ENCODE data around the gene COL4A3.
"Not testable (repeated sequence)": the region's sequence is repeated elsewhere in the genome, so short reads cannot be mapped to it uniquely, and the experiment has no call there.

COL4A3 gene

DNA sequence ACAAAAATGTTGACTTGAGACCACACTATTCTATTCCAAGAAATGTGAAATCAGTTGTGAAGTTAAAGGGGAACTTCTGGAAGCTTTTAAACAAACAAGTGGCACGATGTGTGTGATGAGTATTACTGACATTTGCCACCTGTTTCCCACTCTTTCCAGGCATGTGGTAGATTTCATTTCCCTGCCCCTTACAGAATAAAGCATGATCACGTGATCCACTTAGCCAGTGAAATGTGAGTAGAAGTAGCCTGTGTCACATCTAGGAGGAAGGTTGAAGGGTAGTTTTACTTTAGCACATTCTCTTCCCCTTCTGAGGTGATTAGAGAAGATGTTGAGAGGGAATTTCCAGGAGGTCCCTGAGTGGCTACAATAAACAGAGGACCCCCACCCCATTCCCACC, 4.3 kb upstream of the COL4A3 start:
- DNase-seq, result no peak

GRCh38 chr2:227161947-227162346, 2.5 kb upstream of the COL4A3 start:
- no peak for DNase-seq

DNA sequence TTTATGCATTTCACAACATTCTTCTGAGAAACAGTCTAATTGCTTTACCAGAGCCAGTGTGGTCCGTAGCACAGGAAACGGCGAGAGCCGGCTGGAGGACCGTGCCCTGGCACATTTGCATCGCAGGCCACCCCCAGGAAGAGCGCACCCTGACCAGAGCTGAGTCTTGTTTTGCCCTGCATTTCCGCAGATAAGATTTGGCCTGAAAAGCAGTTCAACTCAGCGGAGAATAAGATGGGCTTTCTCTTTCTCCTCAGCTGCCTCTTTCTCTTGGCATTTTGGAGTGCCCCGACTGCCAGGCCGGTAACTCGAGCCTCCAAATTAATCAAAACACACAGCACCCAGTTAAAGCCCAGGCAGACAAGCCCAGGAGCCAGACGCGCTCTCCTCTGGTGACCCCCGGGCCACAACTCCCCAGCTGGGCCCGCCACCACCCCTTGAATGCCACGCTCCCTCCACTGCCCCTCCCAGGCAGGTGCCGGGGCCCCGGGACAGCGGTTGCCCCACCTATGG, 883 bp upstream of the COL4A3 start:
- DNase-seq, result no peak

GRCh38 chr2:227164763-227165291, 403 bp downstream of the COL4A3 start:
- no peak for DNase-seq

- DNase-seq, result not testable (repeated sequence)
These were observed 7.4 kb downstream of the COL4A3 start for GRCh38 chr2:227171779-227172178.

DNA sequence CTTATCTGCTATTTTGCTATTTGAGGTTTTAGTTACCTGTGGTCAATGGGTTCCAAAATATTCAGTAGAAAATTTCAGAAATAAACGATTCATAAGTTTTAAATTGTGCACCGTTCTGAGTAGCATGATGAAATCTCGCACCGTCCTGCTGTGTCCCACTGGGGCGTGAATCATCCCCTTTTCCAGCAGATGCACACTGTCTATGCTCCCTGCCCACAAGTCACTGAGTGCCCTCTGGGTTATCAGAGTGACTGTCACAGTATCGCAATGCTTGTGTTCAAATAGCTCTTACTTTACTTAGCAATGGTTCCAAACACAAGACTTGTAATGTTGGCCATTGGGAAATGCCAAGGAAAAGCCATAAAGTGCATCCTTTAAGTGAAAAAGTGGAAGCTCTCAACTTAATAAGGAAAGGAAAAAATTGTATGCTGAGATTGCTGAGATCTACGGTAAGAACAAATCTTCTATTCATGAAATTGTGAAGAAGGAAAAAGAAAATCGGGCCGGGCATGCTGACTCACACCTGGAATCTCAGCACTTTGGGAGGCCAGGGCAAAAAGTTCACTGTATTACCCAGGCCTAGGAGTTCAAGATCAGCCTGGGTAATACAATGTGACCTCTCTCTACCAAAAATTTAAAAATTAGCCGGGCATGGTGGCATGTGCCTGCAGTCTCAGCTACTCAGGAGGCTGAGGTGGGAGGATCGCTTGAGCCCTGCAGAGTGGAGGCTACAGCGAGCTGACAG, 13.3 kb downstream of the COL4A3 start:
- DNase-seq, result no peak

DNA sequence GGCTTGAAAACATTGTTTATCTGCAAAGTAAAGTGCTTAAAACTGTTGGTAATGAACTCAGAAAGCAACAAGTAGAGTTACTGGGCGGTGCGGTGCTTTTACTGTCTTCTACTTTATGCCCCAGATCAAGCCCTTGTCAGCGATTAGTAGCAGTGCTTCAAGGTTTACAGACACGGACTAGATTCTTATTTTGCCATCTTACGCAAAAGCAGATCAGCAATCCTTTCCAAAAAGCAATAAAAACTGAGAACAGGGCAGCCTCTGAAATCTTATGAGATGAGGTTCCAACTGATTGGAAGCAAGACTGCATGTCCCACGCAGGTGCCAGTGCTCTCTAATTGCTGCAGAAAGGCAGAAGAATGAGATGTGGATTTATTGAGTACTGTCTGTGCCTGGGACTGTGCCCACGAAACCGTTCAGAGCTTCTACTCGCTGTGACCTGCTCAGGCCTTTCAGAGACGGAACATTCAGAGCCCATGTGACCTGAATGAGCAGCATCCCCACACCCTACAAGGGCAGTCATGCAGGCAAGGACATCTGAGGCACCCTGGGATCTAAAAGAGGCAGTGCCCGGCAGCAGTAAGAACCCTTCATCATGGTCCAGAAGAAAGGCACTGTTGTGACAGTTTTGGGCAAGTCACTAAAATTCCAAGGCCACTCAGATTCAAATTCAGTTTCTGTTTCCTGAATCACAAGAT, 15.7 kb downstream of the COL4A3 start:
- DNase-seq, result no peak

- DNase-seq, result no peak
These were observed 16.3 kb downstream of the COL4A3 start for GRCh38 chr2:227180770-227181169.

- no peak for DNase-seq
These were observed 18.3 kb downstream of the COL4A3 start for GRCh38 chr2:227182765-227183164.

GRCh38 chr2:227183657-227184367, 19.4 kb downstream of the COL4A3 start:
- DNase-seq, result no peak

- DNase-seq, result no peak
These were observed 21.3 kb downstream of the COL4A3 start for GRCh38 chr2:227185615-227186232.

DNA sequence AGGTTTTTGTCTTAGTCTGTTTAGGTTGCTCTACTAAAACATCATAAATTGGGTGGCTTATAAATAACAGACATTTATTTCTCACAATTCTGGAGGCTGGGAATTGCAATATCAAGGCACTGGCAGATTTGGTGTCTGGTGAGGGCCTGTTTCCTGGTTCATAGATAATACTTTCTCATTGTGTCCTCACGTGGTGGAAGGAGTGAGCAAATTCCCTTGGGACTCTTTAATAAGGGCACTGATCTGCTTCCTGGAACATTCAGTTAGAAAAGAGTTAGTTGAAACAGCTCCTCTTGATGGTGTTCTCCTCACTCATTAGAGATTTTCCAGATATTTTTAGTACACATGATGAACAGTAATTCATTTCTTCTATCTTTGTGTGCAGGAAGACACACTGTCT, 22.3 kb downstream of the COL4A3 start:
- DNase-seq, result no peak

- DNase-seq, result no peak
These were observed 23.9 kb downstream of the COL4A3 start for GRCh38 chr2:227188292-227188691.

GRCh38 chr2:227191367-227191766, 26.9 kb downstream of the COL4A3 start:
- DNase-seq, result no peak

DNA sequence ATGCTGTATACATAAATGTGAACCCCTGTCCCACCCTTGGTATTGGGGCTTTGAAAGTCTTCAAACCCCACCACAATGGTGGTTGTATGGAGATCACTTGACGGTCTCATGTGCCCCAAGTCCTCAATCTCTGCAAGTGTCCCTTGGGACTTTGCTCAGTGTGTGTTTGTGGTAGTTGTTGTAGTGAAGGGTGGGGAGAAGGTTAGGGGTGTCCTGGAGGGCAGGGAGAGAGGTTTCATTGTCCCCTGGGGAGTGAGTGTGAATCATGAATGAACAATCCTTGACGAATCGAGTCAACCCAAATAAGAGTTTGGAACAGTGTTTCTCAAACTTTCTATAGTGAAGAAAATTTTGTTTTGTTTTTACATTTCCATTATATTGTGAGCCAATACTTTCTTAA, 28.1 kb downstream of the COL4A3 start:
- no peak for DNase-seq

GRCh38 chr2:227194219-227194618, 29.8 kb downstream of the COL4A3 start:
- DNase-seq, result no peak

- no peak for DNase-seq
These were observed 34.4 kb downstream of the COL4A3 start for GRCh38 chr2:227198866-227199265.

DNA sequence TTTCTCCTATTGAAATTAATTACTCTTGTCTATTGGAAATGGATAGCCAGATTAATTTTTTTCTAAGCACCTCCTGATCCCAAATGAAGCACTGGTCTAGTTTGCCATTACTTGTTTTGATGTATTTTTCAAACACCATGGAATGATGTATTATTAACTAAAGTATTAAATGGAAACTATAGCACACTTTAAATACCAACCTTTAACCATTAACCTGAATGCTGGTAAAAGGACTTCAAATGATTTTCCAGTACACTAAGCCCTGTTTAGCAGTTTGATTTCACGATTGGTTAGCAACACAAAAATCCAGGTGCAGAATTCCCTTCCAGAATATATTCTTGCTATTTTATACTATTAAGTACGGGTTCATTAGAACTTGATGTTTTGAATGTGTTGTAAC, 37.3 kb downstream of the COL4A3 start:
- no peak for DNase-seq

- no peak for DNase-seq
These were observed 40.0 kb downstream of the COL4A3 start for GRCh38 chr2:227204452-227204851.

GRCh38 chr2:227205701-227206100, 41.3 kb downstream of the COL4A3 start:
- DNase-seq, result no peak

GRCh38 chr2:227206406-227206805, 42.0 kb downstream of the COL4A3 start:
- DNase-seq, result no peak

DNA sequence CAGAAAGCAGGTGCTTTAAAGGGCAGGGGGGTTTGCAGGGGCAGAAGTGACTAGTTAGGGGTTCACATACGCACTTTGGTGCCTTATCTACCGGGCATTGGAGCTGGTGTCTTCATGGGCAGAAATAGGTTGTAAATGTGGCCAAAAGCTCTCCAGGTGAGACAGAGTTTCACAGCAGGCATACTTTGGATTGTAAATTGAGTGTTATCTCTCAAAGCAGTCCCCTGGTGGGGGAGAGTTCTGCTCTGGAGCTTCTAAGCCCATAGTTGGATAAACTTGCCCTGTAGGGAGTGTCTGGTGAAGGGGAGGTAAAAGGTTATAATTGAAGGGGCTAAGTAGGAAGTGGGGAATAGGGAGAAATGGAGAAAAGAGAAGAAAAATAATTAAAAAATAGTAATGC, 43.1 kb downstream of the COL4A3 start:
- DNase-seq, result no peak

DNA sequence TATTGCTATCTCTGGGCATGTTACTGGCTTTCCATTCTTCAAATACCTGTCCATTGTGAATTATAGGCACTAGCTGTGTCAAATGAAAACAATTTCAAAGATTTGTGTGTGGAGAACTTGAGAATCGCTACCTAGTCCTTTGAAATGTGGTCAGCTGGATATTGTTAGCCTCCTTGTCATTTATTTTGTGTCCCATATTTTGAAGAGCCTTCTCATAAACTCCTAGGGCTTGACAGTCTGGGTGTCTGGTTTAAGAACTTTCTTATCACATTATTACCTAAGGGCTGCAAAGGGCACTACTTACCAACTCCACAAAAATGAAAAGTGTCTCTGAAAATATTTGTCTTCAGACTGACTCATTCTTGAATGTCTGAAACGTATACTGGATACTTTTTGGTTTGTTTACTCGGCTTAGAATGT, 50.2 kb downstream of the COL4A3 start:
- no peak for DNase-seq
